HFFc6 (cell line): ENCODE data around the gene F7. TPM values are rescaled to one million over a fixed set of nuclear protein-coding genes. Genes with fewer than 3 reads are reported as not detected.

Experiments
- DNase-seq: peaks from one replicate; pipeline ENCODE4 v3.0.0-alpha.2; 2018
- H3K27ac Mint-ChIP-seq: 2 replicates; pipeline ENCODE4 v1.8.0; 2020; ENCODE audit warnings: mild to moderate bottlenecking, mixed read lengths
- H3K27me3 Mint-ChIP-seq: 2 replicates; pipeline ENCODE4 v1.8.0; 2021; ENCODE audit warnings: mild to moderate bottlenecking, moderate library complexity, mixed read lengths; ENCODE audit not compliant: insufficient read depth
- H3K36me3 Mint-ChIP-seq: 2 replicates; pipeline ENCODE4 v1.8.0; 2021; ENCODE audit warnings: low read depth, mixed read lengths
- H3K4me1 Mint-ChIP-seq: 2 replicates; pipeline ENCODE4 v1.8.0; 2020; ENCODE audit warnings: low read depth, mixed read lengths
- H3K4me3 Mint-ChIP-seq: 2 replicates; pipeline ENCODE4 v1.8.0; 2020; ENCODE audit warnings: mild to moderate bottlenecking, moderate library complexity, mixed read lengths
- H3K9me3 Mint-ChIP-seq: 2 replicates; pipeline ENCODE4 v1.8.0; 2020; ENCODE audit warnings: mild to moderate bottlenecking, mixed read lengths
- CTCF ChIP-seq: fragments of 200-600 bp; sonication (generic); IDR thresholded peaks from 2 replicates; pipeline ENCODE4 v1.5.0; 2021; ENCODE audit warnings: antibody characterized with exemption, mild to moderate bottlenecking
- total RNA-seq, 6 experiments: library from RNA; stranded (reverse); fragmentation: NEBNext Ultra II Directional; extraction: Animal tissue kit (Norgen Biotek cat#: 25700); gene quantifications; 2 replicates in 1 of 6; 3 replicates in 5 of 6; pipeline ENCODE4 v1.2.3, GENCODE V29; 2021

F7 gene
- total RNA-seq, 6 experiments from 2014 or later: not detected

DNA sequence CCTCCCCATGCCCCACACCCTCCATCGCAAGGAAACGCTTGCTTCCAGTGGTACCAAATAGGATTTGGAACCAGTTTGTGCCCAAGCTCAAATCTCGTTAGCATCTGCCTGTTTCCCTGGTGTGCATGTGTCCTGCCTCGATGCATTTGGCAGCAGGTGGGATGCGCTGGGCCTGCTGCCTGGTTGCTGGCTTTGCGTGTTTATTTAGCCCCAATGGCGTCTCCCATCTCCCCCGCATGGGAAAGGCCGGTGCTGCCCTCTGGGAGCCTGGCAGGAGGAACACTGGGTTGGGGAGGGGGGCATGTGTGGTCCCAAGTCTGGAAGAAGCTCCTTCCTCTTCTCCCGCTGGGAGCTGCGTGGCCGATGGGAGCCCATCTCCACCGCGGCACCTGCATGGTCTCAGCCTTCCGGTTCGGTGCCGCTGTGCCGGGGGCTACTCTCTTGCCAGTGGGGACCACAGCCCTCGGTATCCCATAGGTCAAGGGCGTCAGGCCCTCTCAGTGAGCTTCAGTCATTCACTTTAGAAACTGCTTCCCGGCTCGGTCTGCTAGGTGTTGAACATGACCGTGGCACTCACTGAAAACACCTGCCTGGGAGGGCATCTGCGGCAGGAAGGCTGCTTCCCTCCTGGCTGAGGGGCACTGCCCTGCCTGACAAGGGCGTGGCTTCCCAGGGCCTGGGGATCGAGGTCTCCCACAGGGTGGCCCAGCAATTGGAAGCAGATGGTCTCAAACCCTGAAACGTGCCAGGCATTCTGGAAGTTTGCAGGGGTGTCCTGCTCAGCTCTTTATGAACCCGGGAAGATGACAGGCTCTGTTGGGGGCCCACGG is 11.8 kb upstream of the F7 start:
- TF ChIP-seq CTCF: no peak
- no peaks in the 10 kb centered on the region for H3K36me3 Mint-ChIP-seq
- H3K4me3 Mint-ChIP-seq: no peak overlapping the region
- no peaks in the 10 kb centered on the region for H3K9me3 Mint-ChIP-seq
- no peak for DNase-seq
- peaks cover 11% of the 10 kb centered on the region for H3K4me1 Mint-ChIP-seq
- H3K27ac Mint-ChIP-seq: no peak overlapping the region
- peaks cover 34% of the 10 kb centered on the region for H3K27me3 Mint-ChIP-seq

- no peak for TF ChIP-seq CTCF
- Mint-ChIP-seq H3K4me3 (no peak overlapping the region), H3K4me1 (peaks cover 18% of the 10 kb centered on the region), H3K27me3 (peaks cover 37% of the 10 kb centered on the region), H3K9me3 (no peaks in the 10 kb centered on the region), H3K27ac (no peak overlapping the region), H3K36me3 (no peaks in the 10 kb centered on the region)
- no peak for DNase-seq
These were observed 11.2 kb upstream of the F7 start for GRCh38 chr13:113094410-113094800.

- Mint-ChIP-seq H3K4me3 (no peak overlapping the region), H3K9me3 (no peaks in the 10 kb centered on the region)
These were observed 10.2 kb upstream of the F7 start for GRCh38 chr13:113095146-113096051.

GRCh38 chr13:113096052-113096744 is 9.4 kb upstream of the F7 start:
- TF ChIP-seq CTCF: no peak
- peaks cover 18% of the 10 kb centered on the region for H3K4me1 Mint-ChIP-seq
- no peak for DNase-seq
- H3K9me3 Mint-ChIP-seq: no peaks in the 10 kb centered on the region
- H3K4me3 Mint-ChIP-seq: no peak overlapping the region
- no peak overlapping the region for H3K27ac Mint-ChIP-seq
- peaks cover 39% of the 10 kb centered on the region for H3K27me3 Mint-ChIP-seq
- H3K36me3 Mint-ChIP-seq: no peaks in the 10 kb centered on the region

More at GRCh38 chr13:113095146-113096051, 10.2 kb upstream of the F7 start:
- Mint-ChIP-seq H3K27me3 (peaks cover 43% of the 10 kb centered on the region), H3K4me1 (peaks cover 18% of the 10 kb centered on the region), H3K27ac (no peak overlapping the region), H3K36me3 (no peaks in the 10 kb centered on the region)
- no peak for DNase-seq
- no peak for TF ChIP-seq CTCF

DNA sequence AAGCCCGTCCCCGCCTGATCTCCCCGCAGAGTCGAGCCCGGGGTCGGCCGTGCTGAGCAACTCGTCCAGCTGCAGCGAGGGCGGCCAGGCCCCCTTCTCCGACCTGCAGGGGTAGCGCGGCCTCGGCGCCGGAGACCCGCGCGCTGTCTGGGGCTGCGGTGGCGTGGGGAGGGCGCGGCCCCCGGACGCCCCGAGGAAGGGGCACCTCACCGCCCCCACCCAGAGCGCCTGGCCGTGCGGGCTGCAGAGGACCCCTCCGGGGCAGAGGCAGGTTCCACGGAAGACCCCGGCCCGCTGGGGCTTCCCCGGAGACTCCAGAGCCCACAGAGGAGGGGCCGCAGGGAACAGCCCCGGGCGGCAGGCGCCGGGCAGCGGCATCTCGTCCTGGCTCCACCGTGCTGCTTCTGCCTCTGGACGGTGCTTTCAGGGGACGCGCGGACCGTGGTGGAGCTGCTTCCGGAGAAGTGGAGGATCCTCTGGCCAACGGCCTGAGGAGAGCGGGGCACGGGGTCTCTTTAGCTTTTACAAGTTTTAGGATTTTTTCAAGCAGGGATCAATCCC is 8.8 kb upstream of the F7 start:
- no peak for TF ChIP-seq CTCF
- no peaks in the 10 kb centered on the region for H3K36me3 Mint-ChIP-seq
- H3K27ac Mint-ChIP-seq: no peak overlapping the region
- DNase-seq: no peak
- no peaks in the 10 kb centered on the region for H3K9me3 Mint-ChIP-seq
- no peak overlapping the region for H3K4me3 Mint-ChIP-seq
- H3K4me1 Mint-ChIP-seq: peaks cover 23% of the 10 kb centered on the region
- peaks cover 33% of the 10 kb centered on the region for H3K27me3 Mint-ChIP-seq
